Suprapubic skin (tissue), 4 donors: ENCODE results near the gene MYO15A.

Experiments used
- EP300 ChIP-seq: sonication (generic); formaldehyde crosslinking; IDR thresholded peaks from one replicate; pipeline ENCODE4 v1.6.1; 2017; ENCODE audit warnings: antibody characterized with exemption
- POLR2A ChIP-seq, 2 donors: fragments of 450-650 bp; IDR thresholded peaks; one replicate each; pipeline ENCODE4 v1.6.1; 2017; ENCODE audit warnings: antibody characterized with exemption in 2 of 2, mild to moderate bottlenecking in 2 of 2, moderate library complexity in 2 of 2
- POLR2AphosphoS5 ChIP-seq, 3 donors: sonication (generic); formaldehyde crosslinking; IDR thresholded peaks; one replicate each; pipeline ENCODE4 v1.6.1; 2017; ENCODE audit warnings: antibody characterized with exemption in 3 of 3
- TF ChIP-seq, protein P1 (sequence below), 2 donors: fragments of 200-600 bp in 1 of 2; fragments of 450-650 bp in 1 of 2; sonication (generic) in 1 of 2; IDR thresholded peaks; one replicate each; pipeline ENCODE4 v1.5.1; 2016 to 2019; ENCODE audit warnings: antibody characterized with exemption in 2 of 2, mild to moderate bottlenecking in 1 of 2, moderate library complexity in 1 of 2

- TF ChIP-seq, protein P1, sequence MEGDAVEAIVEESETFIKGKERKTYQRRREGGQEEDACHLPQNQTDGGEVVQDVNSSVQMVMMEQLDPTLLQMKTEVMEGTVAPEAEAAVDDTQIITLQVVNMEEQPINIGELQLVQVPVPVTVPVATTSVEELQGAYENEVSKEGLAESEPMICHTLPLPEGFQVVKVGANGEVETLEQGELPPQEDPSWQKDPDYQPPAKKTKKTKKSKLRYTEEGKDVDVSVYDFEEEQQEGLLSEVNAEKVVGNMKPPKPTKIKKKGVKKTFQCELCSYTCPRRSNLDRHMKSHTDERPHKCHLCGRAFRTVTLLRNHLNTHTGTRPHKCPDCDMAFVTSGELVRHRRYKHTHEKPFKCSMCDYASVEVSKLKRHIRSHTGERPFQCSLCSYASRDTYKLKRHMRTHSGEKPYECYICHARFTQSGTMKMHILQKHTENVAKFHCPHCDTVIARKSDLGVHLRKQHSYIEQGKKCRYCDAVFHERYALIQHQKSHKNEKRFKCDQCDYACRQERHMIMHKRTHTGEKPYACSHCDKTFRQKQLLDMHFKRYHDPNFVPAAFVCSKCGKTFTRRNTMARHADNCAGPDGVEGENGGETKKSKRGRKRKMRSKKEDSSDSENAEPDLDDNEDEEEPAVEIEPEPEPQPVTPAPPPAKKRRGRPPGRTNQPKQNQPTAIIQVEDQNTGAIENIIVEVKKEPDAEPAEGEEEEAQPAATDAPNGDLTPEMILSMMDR (IDR thresholded peaks at IDR 0.05), result no peak
- TF ChIP-seq POLR2AphosphoS5 (IDR thresholded peaks at IDR 0.05) (no peak), POLR2A (IDR thresholded peaks at IDR 0.05) (no peak), EP300 (no peak)
Observed at GRCh38 chr17:18226284-18226945, 117.9 kb downstream of the MYO15A start.
